HCT116 (cell line): Measurements from ENCODE around the gene FBXW10. TPM values are rescaled to one million over a fixed set of nuclear protein-coding genes. Genes with fewer than 3 reads are reported as not detected.
"Not testable (repeated sequence)": the region's sequence is repeated elsewhere in the genome, so short reads cannot be mapped to it uniquely, and the experiment has no call there.

Source experiments
- ATAC-seq: fragments of 200-7000 bp; cut with Tn5 transposase; 2 replicates; pipeline ENCODE4 v1.9.1; 2020; ENCODE audit warnings: mild to moderate bottlenecking, moderate library complexity
- BruUV-seq: library from RNA; stranded (reverse); fragments of 400-500 nt; replicated peaks from 2 replicates; lab custom pipeline; 2021; lab: Mats Ljungman, UMichigan
- CTCF ChIA-PET: fragments of 300-600 bp; sonication (Branson Sonifier 250); formaldehyde crosslinking; loops from one replicate; lab custom pipeline; 2021; ENCODE audit warnings: antibody characterized with exemption; lab: Charles Lee
- POLR2A ChIA-PET: fragments of 300-600, 350-600 bp; sonication (Branson Sonifier 250); formaldehyde crosslinking; loops from one replicate; lab custom pipeline; 2021; ENCODE audit warnings: antibody characterized with exemption; lab: Charles Lee
- RAD21 ChIA-PET, 2 experiments: fragments of 300-600 bp; sonication (Branson Sonifier 250); formaldehyde crosslinking; loops; one replicate each; lab custom pipeline; 2023; ENCODE audit warnings: low total read pairs in 2 of 2; ENCODE audit not compliant: uncharacterized antibody in 2 of 2, unreplicated experiment in 2 of 2, low non-redundant PET in 1 of 2; lab: Charles Lee
- DNase-seq: peaks from one replicate; pipeline ENCODE4 v3.0.0-alpha.2; 2010; ENCODE audit warnings: low read depth, low spot score
- H2AFZ ChIP-seq: fragments of 200-600 bp; shearing (Covaris generic), sonication (generic); 2 replicates; pipeline ENCODE4 v1.6.1; 2017; ENCODE audit warnings: low read depth, mixed run types, mixed read lengths, antibody characterized with exemption, low read length; ENCODE audit not compliant: poor library complexity, severe bottlenecking
- H3K27ac ChIP-seq: 2 replicates; pipeline ENCODE4 v1.5.1; 2012; ENCODE audit warnings: low read depth, low read length
- H3K27me3 ChIP-seq: fragments of 200-600 bp; sonication (generic); 2 replicates; pipeline ENCODE4 v1.6.1; 2016; ENCODE audit warnings: mixed run types, low read length, mixed read lengths; ENCODE audit not compliant: insufficient read depth
- H3K36me3 ChIP-seq, 2 experiments: fragments of 200-500 bp in 1 of 2; fragments of 200-600 bp in 1 of 2; sonication (Bioruptor generic) in 1 of 2; sonication (generic) in 1 of 2; 2 replicates each; pipeline versions ENCODE4 v1.5.1 to v1.6.1; 2014 to 2016; ENCODE audit warnings: low read length in 2 of 2, inconsistent platforms in 1 of 2, mixed read lengths in 1 of 2, mixed run types in 1 of 2; ENCODE audit not compliant: insufficient read depth in 2 of 2, control insufficient read depth in 1 of 2
- H3K4me1 ChIP-seq, 2 experiments: fragments of 200-600 bp in 1 of 2; sonication (generic) in 1 of 2; 2 replicates each; pipeline versions ENCODE4 v1.5.1 to v1.6.1; 2012 to 2017; ENCODE audit warnings: low read length in 2 of 2, inconsistent platforms in 1 of 2, mild to moderate bottlenecking in 1 of 2, mixed read lengths in 1 of 2, mixed run types in 1 of 2, moderate library complexity in 1 of 2; ENCODE audit not compliant: insufficient read depth in 2 of 2, control insufficient read depth in 1 of 2
- H3K4me2 ChIP-seq: fragments of 200-600 bp; sonication (generic); 2 replicates; pipeline ENCODE4 v1.6.1; 2017; ENCODE audit warnings: mixed run types, low read length, mixed read lengths
- H3K4me3 ChIP-seq, 2 experiments: fragments of 200-600 bp in 1 of 2; sonication (generic) in 1 of 2; replicated peaks in 1 of 2; 2 replicates each; pipeline ENCODE4 v1.5.1; 2011 to 2016; ENCODE audit warnings: low read length in 2 of 2, control low read depth in 1 of 2, low read depth in 1 of 2, mild to moderate bottlenecking in 1 of 2, mixed read lengths in 1 of 2, mixed run types in 1 of 2
- H3K79me2 ChIP-seq: fragments of 200-600 bp; sonication (generic); 2 replicates; pipeline ENCODE4 v1.6.1; 2017; ENCODE audit warnings: mild to moderate bottlenecking, mixed run types, low read length, moderate library complexity, mixed read lengths; ENCODE audit not compliant: insufficient read depth
- H3K9ac ChIP-seq: fragments of 200-600 bp; sonication (generic); 2 replicates; pipeline ENCODE4 v1.6.1; 2016; ENCODE audit warnings: low read length, mixed read lengths
- H3K9me2 ChIP-seq: fragments of 200-600 bp; sonication (generic), shearing (Covaris generic); 2 replicates; pipeline ENCODE4 v1.6.1; 2017; ENCODE audit warnings: mixed run types, mild to moderate bottlenecking, moderate library complexity; ENCODE audit not compliant: insufficient read depth
- H3K9me3 ChIP-seq, 2 experiments: fragments of 200-500 bp in 1 of 2; fragments of 200-600 bp in 1 of 2; sonication (Bioruptor generic) in 1 of 2; sonication (generic) in 1 of 2; 2 replicates each; pipeline ENCODE4 v1.6.1; 2014 to 2017; ENCODE audit warnings: low read length in 2 of 2, mixed read lengths in 2 of 2, inconsistent platforms in 1 of 2, low read depth in 1 of 2, mild to moderate bottlenecking in 1 of 2, mixed run types in 1 of 2, moderate library complexity in 1 of 2; ENCODE audit not compliant: control insufficient read depth in 1 of 2, insufficient read depth in 1 of 2
- H4K20me1 ChIP-seq: fragments of 200-600 bp; sonication (generic), shearing (Covaris generic); 2 replicates; pipeline ENCODE4 v1.6.1; 2017; ENCODE audit warnings: mixed run types, mild to moderate bottlenecking, moderate library complexity; ENCODE audit not compliant: insufficient read depth
- CBX3 ChIP-seq: IDR thresholded peaks from 2 replicates; pipeline ENCODE4 v1.6.1; 2012; ENCODE audit warnings: low read depth
- EGR1 ChIP-seq: IDR thresholded peaks from 2 replicates; pipeline ENCODE4 v1.6.1; 2012; ENCODE audit warnings: low read depth
- ELF1 ChIP-seq: IDR thresholded peaks from 2 replicates; pipeline ENCODE4 v1.6.1; 2012; ENCODE audit warnings: low read depth, borderline replicate concordance
- MAX ChIP-seq: IDR thresholded peaks from 2 replicates; pipeline ENCODE4 v1.6.1; 2012
- POLR2AphosphoS5 ChIP-seq: IDR thresholded peaks from 2 replicates; pipeline ENCODE4 v1.6.1; 2011; ENCODE audit warnings: mild to moderate bottlenecking, low read depth, low read length, moderate library complexity
- SIN3A ChIP-seq: IDR thresholded peaks from 2 replicates; pipeline ENCODE4 v1.6.1; 2012; ENCODE audit warnings: low read depth
- SP1 ChIP-seq: IDR thresholded peaks from 2 replicates; pipeline ENCODE4 v1.6.1; 2012; ENCODE audit warnings: low read depth
- YY1 ChIP-seq: IDR thresholded peaks from 2 replicates; pipeline ENCODE4 v1.6.1; 2011; ENCODE audit warnings: low read length, low read depth, moderate library complexity, mild to moderate bottlenecking; ENCODE audit not compliant: insufficient replicate concordance; ENCODE audit errors: extremely low read depth
- intact Hi-C: fragments of 100-400 bp; cut with micrococcal nuclease; formaldehyde crosslinking; loops from 2 replicates; pipeline ENCODE4 v1.10.0; 2022
- total RNA-seq: library from RNA; stranded (reverse); gene quantifications from one replicate; pipeline ENCODE4 v1.2.1, GENCODE V29; 2021; ENCODE audit not compliant: unreplicated experiment

The FBXW10 gene
- total RNA-seq, 1 experiment from 2014 or later: not detected

- POLR2A ChIA-PET, H3K9me2 ChIP-seq, H2AFZ ChIP-seq, intact Hi-C loops, H3K9me3 ChIP-seq, H3K4me1 ChIP-seq, CTCF ChIA-PET, RAD21 ChIA-PET, H4K20me1 ChIP-seq, H3K36me3 ChIP-seq, H3K27me3 ChIP-seq: not testable (repeated sequence)
- peak; percentile 86 for DNase-seq
- H3K27ac ChIP-seq: peak within 1 kb of the TSS; percentile 53; the same call in 1 of the 2 replicates
- peak within 1 kb of the TSS; percentile 67 for H3K9ac ChIP-seq
- H3K4me3 ChIP-seq: peak within 1 kb of the TSS; percentile 52 to 62
- TF ChIP-seq SP1 (peak; percentile 50; the same call in 1 of the 2 replicates), YY1 (peak; percentile 89), MAX (peak; percentile 46; the same call in 1 of the 2 replicates), ELF1 (peak; percentile 76), EGR1 (peak; percentile 77), CBX3 (peak; percentile 76), POLR2AphosphoS5 (peak; percentile 59), SIN3A (0 out of 2 replicates have a peak, but pooled peaks have one; percentile 43)
- H3K4me2 ChIP-seq: peak within 1 kb of the TSS; percentile 53
- ATAC-seq: peak; percentile 99
- peaks cover 28% of the 10 kb centered on the region for H3K79me2 ChIP-seq
- BruUV-seq: TSS peak; percentile 62
These were observed 37.3 kb downstream of the FBXW10 start, which contains the start of gene TVP23B for GRCh38 chr17:18780991-18781718. Gene TVP23B, plus strand, starts transcription at chr17:18781183. Its CDS starts 111 bp downstream, at chr17:18781294.

GRCh38 chr17:18781805-18782204, 38.0 kb downstream of the FBXW10 start:
- intact Hi-C loops, RAD21 ChIA-PET, H4K20me1 ChIP-seq, H2AFZ ChIP-seq, H3K36me3 ChIP-seq, H3K9me3 ChIP-seq, H3K4me1 ChIP-seq, POLR2A ChIA-PET, H3K27me3 ChIP-seq, H3K9me2 ChIP-seq, BruUV-seq, H3K27ac ChIP-seq, ATAC-seq, DNase-seq, CTCF ChIA-PET: not testable (repeated sequence)
- Histone ChIP-seq H3K9ac (peak overlapping the region; percentile 67), H3K4me3 (peak overlapping the region; percentile 52 to 62), H3K79me2 (peaks cover 28% of the 10 kb centered on the region), H3K4me2 (peak overlapping the region; percentile 53)

GRCh38 chr17:18785933-18786332, 42.1 kb downstream of the FBXW10 start:
- RAD21 ChIA-PET, H3K4me2 ChIP-seq, CTCF ChIA-PET, POLR2A ChIA-PET, H3K27me3 ChIP-seq, H2AFZ ChIP-seq, ATAC-seq, H4K20me1 ChIP-seq, H3K9ac ChIP-seq, BruUV-seq, H3K9me2 ChIP-seq, H3K4me1 ChIP-seq, H3K4me3 ChIP-seq, DNase-seq, H3K27ac ChIP-seq, H3K9me3 ChIP-seq, H3K36me3 ChIP-seq, intact Hi-C loops: not testable (repeated sequence)
- H3K79me2 ChIP-seq: peaks cover 28% of the 10 kb centered on the region
